Lower leg skin (tissue), 3 donors: ENCODE results near the gene ACAA1.

Experiments used
- POLR2A ChIP-seq, 2 donors: fragments of 450-650 bp; IDR thresholded peaks; one replicate each; pipeline ENCODE4 v1.6.1; 2016 to 2017; ENCODE audit warnings: antibody characterized with exemption in 2 of 2, mild to moderate bottlenecking in 1 of 2, moderate library complexity in 1 of 2
- TF ChIP-seq, protein P1 (sequence below), 3 donors: fragments of 450-650 bp; IDR thresholded peaks; one replicate each; pipeline ENCODE4 v1.5.1; 2016; ENCODE audit warnings: antibody characterized with exemption in 3 of 3, mild to moderate bottlenecking in 3 of 3, moderate library complexity in 2 of 3

DNA sequence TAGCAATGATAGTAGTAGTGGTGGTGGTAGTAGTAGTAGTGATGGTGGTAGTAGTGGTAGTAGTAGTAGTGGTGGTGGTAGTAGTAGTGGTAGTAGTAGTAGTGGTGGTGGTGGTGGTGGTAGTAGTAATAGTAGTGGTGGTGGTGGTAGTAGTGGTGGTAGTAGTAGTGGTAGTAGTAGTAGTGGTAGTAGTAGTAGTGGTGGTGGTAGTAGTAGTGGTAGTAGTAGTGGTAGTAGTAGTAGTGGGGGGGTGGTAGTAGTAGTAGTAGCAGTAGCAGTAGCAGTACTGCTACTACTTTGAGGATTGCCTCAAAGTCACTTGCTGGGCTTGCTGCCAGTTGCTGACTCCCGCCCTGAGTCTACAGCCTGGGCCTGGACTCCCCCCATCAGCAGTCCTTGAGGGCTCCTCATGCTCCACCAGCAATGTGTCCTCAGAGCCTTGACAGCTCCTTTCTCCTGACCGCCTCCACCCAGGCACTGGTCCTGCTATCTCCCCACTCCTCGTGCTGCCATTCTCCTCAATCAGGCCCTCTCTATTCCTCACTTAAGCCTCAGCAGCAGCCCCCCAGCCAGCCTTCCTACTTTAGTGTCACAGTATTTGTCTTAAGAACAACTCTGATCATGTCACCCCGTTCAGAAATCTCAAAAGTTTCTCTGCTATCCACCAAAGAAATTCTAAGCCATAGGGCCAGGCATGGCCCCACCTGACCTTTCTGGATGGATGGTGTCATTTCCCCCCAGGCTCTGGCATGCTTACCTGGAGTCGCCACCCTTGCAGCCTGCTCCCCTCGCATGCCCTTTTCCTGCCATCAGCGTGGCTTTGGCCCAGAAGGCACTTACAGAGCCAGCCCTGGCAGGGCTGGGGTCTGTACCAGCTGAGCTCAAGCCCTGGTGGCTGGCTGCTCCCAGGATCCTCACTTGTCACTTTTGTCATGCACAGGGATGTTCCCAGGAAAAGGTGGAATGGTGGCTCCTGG, 52.3 kb downstream of the ACAA1 start:
- TF ChIP-seq POLR2A (IDR thresholded peaks at IDR 0.05): no peak
- TF ChIP-seq, protein P1, sequence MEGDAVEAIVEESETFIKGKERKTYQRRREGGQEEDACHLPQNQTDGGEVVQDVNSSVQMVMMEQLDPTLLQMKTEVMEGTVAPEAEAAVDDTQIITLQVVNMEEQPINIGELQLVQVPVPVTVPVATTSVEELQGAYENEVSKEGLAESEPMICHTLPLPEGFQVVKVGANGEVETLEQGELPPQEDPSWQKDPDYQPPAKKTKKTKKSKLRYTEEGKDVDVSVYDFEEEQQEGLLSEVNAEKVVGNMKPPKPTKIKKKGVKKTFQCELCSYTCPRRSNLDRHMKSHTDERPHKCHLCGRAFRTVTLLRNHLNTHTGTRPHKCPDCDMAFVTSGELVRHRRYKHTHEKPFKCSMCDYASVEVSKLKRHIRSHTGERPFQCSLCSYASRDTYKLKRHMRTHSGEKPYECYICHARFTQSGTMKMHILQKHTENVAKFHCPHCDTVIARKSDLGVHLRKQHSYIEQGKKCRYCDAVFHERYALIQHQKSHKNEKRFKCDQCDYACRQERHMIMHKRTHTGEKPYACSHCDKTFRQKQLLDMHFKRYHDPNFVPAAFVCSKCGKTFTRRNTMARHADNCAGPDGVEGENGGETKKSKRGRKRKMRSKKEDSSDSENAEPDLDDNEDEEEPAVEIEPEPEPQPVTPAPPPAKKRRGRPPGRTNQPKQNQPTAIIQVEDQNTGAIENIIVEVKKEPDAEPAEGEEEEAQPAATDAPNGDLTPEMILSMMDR (IDR thresholded peaks at IDR 0.05): no peak
